Endothelial cell of umbilical vein (primary cell): ENCODE data around the gene EBF4.

ENCODE experiments used
- CTCF ChIP-seq, 2 donors: IDR thresholded peaks; 1 replicate in 1 of 2; 2 replicates in 1 of 2; pipeline ENCODE4 v1.5.1; 2011; ENCODE audit warnings: low read length in 2 of 2, mild to moderate bottlenecking in 2 of 2, moderate library complexity in 2 of 2, control low read depth in 1 of 2, inconsistent platforms in 1 of 2, low read depth in 1 of 2; ENCODE audit not compliant: insufficient read depth in 1 of 2; ENCODE audit errors: extremely low read depth in 1 of 2
- EZH2 ChIP-seq: IDR thresholded peaks from 2 replicates; pipeline ENCODE4 v1.6.1; 2012; ENCODE audit warnings: borderline replicate concordance, low read depth, mild to moderate bottlenecking, moderate library complexity, low read length, inconsistent platforms; ENCODE audit not compliant: severe bottlenecking
- FOS ChIP-seq: IDR thresholded peaks from 2 replicates; pipeline ENCODE4 v1.6.1; 2011; ENCODE audit warnings: mild to moderate bottlenecking, low read length, moderate library complexity, borderline replicate concordance; ENCODE audit not compliant: insufficient read depth
- GATA2 ChIP-seq: IDR thresholded peaks from 2 replicates; pipeline ENCODE4 v1.7.0; 2011; ENCODE audit warnings: low read depth, mild to moderate bottlenecking, moderate library complexity, mixed read lengths, low read length; ENCODE audit not compliant: insufficient read length, insufficient read depth
- JUN ChIP-seq: IDR thresholded peaks from 2 replicates; pipeline ENCODE4 v1.6.1; 2011; ENCODE audit warnings: borderline replicate concordance, low read depth; ENCODE audit not compliant: insufficient read length, insufficient read depth
- MYC ChIP-seq: IDR thresholded peaks from one replicate; pipeline ENCODE4 v1.6.1; 2011; ENCODE audit warnings: mild to moderate bottlenecking, low read depth, low read length
- POLR2A ChIP-seq: IDR thresholded peaks from 2 replicates; pipeline ENCODE4 v1.6.1; 2012; ENCODE audit warnings: low read depth, mild to moderate bottlenecking, control low read depth, low read length
- POLR2AphosphoS5 ChIP-seq: IDR thresholded peaks from 2 replicates; pipeline ENCODE4 v1.6.1; 2012; ENCODE audit warnings: low read depth, mild to moderate bottlenecking, control low read depth, low read length, moderate library complexity; ENCODE audit not compliant: insufficient read depth
- TF ChIP-seq, protein P1 (sequence below): IDR thresholded peaks from 2 replicates; pipeline ENCODE4 v1.6.1; 2011; ENCODE audit not compliant: insufficient read depth, insufficient read length

GRCh38 chr20:2736441-2736840 is 43.9 kb downstream of the EBF4 start:
- TF ChIP-seq CTCF (IDR thresholded peaks at IDR 0.05; ENCODE audit: extremely low read depth in 1 of 2, insufficient read depth in 1 of 2, low read depth in 1 of 2, low read length in 2 of 2) (no peak), POLR2AphosphoS5 (no peak), EZH2 (no peak), JUN (no peak), POLR2A (no peak), FOS (no peak), MYC (no peak), GATA2 (no peak)
- TF ChIP-seq, protein P1, sequence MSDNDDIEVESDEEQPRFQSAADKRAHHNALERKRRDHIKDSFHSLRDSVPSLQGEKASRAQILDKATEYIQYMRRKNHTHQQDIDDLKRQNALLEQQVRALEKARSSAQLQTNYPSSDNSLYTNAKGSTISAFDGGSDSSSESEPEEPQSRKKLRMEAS: no peak
